Activated T-helper 1 cell treated with anti-CD3 and anti-CD28 coated beads, Interleukin-12 subunit alpha, Interleukin-12 subunit beta, Interleukin-2, Interleukin-4 antibody, amounts not matched to agents 30 ng/mL and 10 ng/mL and 1 ng/mL, durations not matched to agents 14 hours and 24 hours and 36 hours (primary cell): ENCODE results near the gene TAF7. TPM values are rescaled to one million over a fixed set of nuclear protein-coding genes. Genes with fewer than 3 reads are reported as not detected.
"Not testable (repeated sequence)": the region's sequence is repeated elsewhere in the genome, so short reads cannot be mapped to it uniquely, and the experiment has no call there.

Experiments used
- DNase-seq: peaks from one replicate; pipeline ENCODE4 v3.0.0; 2021; ENCODE audit warnings: low spot score
- H3K27ac Mint-ChIP-seq: one replicate; pipeline ENCODE4 v1.8.0; 2021; ENCODE audit warnings: mild to moderate bottlenecking, mixed read lengths
- H3K27me3 Mint-ChIP-seq: one replicate; pipeline ENCODE4 v1.8.0; 2022; ENCODE audit warnings: mild to moderate bottlenecking, moderate library complexity, mixed read lengths; ENCODE audit not compliant: insufficient read depth
- H3K36me3 Mint-ChIP-seq: one replicate; pipeline ENCODE4 v1.8.0; 2021; ENCODE audit warnings: low read depth, mixed read lengths
- H3K4me1 Mint-ChIP-seq: one replicate; pipeline ENCODE4 v1.8.0; 2021; ENCODE audit warnings: low read depth, mixed read lengths
- H3K4me3 Mint-ChIP-seq: one replicate; pipeline ENCODE4 v1.8.0; 2021; ENCODE audit warnings: mild to moderate bottlenecking, moderate library complexity, mixed read lengths
- H3K9me3 Mint-ChIP-seq: one replicate; pipeline ENCODE4 v1.8.0; 2021; ENCODE audit warnings: mixed read lengths
- intact Hi-C: fragments of 100-400 bp; cut with micrococcal nuclease; formaldehyde crosslinking; loops from one replicate; pipeline ENCODE4 v1.15.1; 2024
- total RNA-seq: library from RNA; stranded (reverse); gene quantifications from 2 replicates; pipeline ENCODE4 v1.2.3, GENCODE V29; 2022

The TAF7 gene
- total RNA-seq, 1 donor from 2014 or later: 73.7 TPM

GRCh38 chr5:141326088-141326854 is 5.7 kb upstream of the TAF7 start:
- Mint-ChIP-seq H3K27me3 (peaks cover 12% of the 10 kb centered on the region), H3K27ac (peak overlapping the region; percentile 83), H3K4me1 (peaks cover 16% of the 10 kb centered on the region), H3K4me3 (peak overlapping the region; percentile 98), H3K36me3 (peaks cover 10% of the 10 kb centered on the region), H3K9me3 (peaks cover 18% of the 10 kb centered on the region)
- intact Hi-C loops: loop anchor here (1.0 to 10.0 kb wide), 5 partner anchors 87 to 1211 kb away; partner anchors contain the start of genes PCDHGA10 and PURA
- peak; percentile 59 for DNase-seq

- Mint-ChIP-seq H3K9me3 (peaks cover 47% of the 10 kb centered on the region), H3K36me3 (peaks cover 41% of the 10 kb centered on the region), H3K4me3 (peak overlapping the region; percentile 51), H3K27ac (no peak overlapping the region), H3K4me1 (peaks cover 42% of the 10 kb centered on the region), H3K27me3 (no peaks in the 10 kb centered on the region)
- no peak for DNase-seq
- intact Hi-C loops: loop anchor here (5.0 to 10.0 kb wide), 2 partner anchors 315 to 1207 kb away; partner anchors contain the start of genes HDAC3, PURA and RELL2
Observed at GRCh38 chr5:141322261-141322660, 1.7 kb upstream of the TAF7 start.

- intact Hi-C loops: loop anchor here (1.0 to 10.0 kb wide), 6 partner anchors 61 to 1205 kb away; partner anchors contain the start of genes ANKHD1, HDAC3, PURA and RELL2
- DNase-seq: no peak
- Mint-ChIP-seq H3K4me1 (peaks cover 31% of the 10 kb centered on the region), H3K27me3 (no peaks in the 10 kb centered on the region), H3K4me3 (peak overlapping the region; percentile 94), H3K9me3 (peaks cover 58% of the 10 kb centered on the region), H3K27ac (peak overlapping the region; percentile 98), H3K36me3 (peaks cover 48% of the 10 kb centered on the region)
Observed at GRCh38 chr5:141319699-141320098, 885 bp downstream of the TAF7 start.

GRCh38 chr5:141319202-141319601 is 1.4 kb downstream of the TAF7 start:
- no peak for DNase-seq
- H3K4me3 Mint-ChIP-seq: peak overlapping the region; percentile 94
- H3K27me3 Mint-ChIP-seq: no peaks in the 10 kb centered on the region
- H3K36me3 Mint-ChIP-seq: peaks cover 50% of the 10 kb centered on the region
- peaks cover 31% of the 10 kb centered on the region for H3K4me1 Mint-ChIP-seq
- peaks cover 63% of the 10 kb centered on the region for H3K9me3 Mint-ChIP-seq
- intact Hi-C loops: no loop called here
- H3K27ac Mint-ChIP-seq: no peak overlapping the region

- H3K27me3 Mint-ChIP-seq, H3K27ac Mint-ChIP-seq, intact Hi-C loops, DNase-seq, H3K4me3 Mint-ChIP-seq: not testable (repeated sequence)
- H3K4me1 Mint-ChIP-seq: peaks cover 31% of the 10 kb centered on the region
- peaks cover 72% of the 10 kb centered on the region for H3K9me3 Mint-ChIP-seq
- peaks cover 52% of the 10 kb centered on the region for H3K36me3 Mint-ChIP-seq
Observed at GRCh38 chr5:141316963-141317362, 3.6 kb downstream of the TAF7 start.

- Mint-ChIP-seq H3K4me3 (no peak overlapping the region), H3K27me3 (no peaks in the 10 kb centered on the region), H3K4me1 (peaks cover 7% of the 10 kb centered on the region), H3K36me3 (peaks cover 27% of the 10 kb centered on the region), H3K27ac (no peak overlapping the region), H3K9me3 (peaks cover 70% of the 10 kb centered on the region)
- intact Hi-C loops: no loop called here
- no peak for DNase-seq
Observed at GRCh38 chr5:141313711-141314110, 6.9 kb downstream of the TAF7 start.

GRCh38 chr5:141306630-141307029 is 14.0 kb downstream of the TAF7 start:
- H3K27me3 Mint-ChIP-seq: no peaks in the 10 kb centered on the region
- no peak for DNase-seq
- no peak overlapping the region for H3K27ac Mint-ChIP-seq
- no peaks in the 10 kb centered on the region for H3K4me1 Mint-ChIP-seq
- peaks cover 73% of the 10 kb centered on the region for H3K9me3 Mint-ChIP-seq
- no peak overlapping the region for H3K4me3 Mint-ChIP-seq
- peaks cover 1% of the 10 kb centered on the region for H3K36me3 Mint-ChIP-seq
- intact Hi-C loops: no loop called here

- Mint-ChIP-seq H3K36me3 (peaks cover 1% of the 10 kb centered on the region), H3K27ac (no peak within 1 kb of the TSS), H3K9me3 (peaks cover 71% of the 10 kb centered on the region), H3K4me1 (no peaks in the 10 kb centered on the region), H3K27me3 (no peaks in the 10 kb centered on the region), H3K4me3 (no peak within 1 kb of the TSS)
- DNase-seq: no peak
- intact Hi-C loops: no loop called here
Observed at GRCh38 chr5:141303756-141304155, 16.8 kb downstream of the TAF7 start, which contains the start of gene SLC25A2. SLC25A2 (minus strand) TSS chr5:141304049; CDS start chr5:141303865, 184 bp downstream.

- H3K36me3 Mint-ChIP-seq: peaks cover 2% of the 10 kb centered on the region
- peaks cover 71% of the 10 kb centered on the region for H3K9me3 Mint-ChIP-seq
- H3K4me1 Mint-ChIP-seq: no peaks in the 10 kb centered on the region
- no peak for DNase-seq
- no peak overlapping the region for H3K4me3 Mint-ChIP-seq
- no peaks in the 10 kb centered on the region for H3K27me3 Mint-ChIP-seq
- intact Hi-C loops: no loop called here
- no peak overlapping the region for H3K27ac Mint-ChIP-seq
Observed at GRCh38 chr5:141298376-141298775, 22.2 kb downstream of the TAF7 start.

- Mint-ChIP-seq H3K27me3 (no peaks in the 10 kb centered on the region), H3K36me3 (no peaks in the 10 kb centered on the region), H3K27ac (no peak overlapping the region), H3K4me1 (no peaks in the 10 kb centered on the region), H3K9me3 (peaks cover 59% of the 10 kb centered on the region), H3K4me3 (no peak overlapping the region)
- intact Hi-C loops: no loop called here
- DNase-seq: no peak
Observed at GRCh38 chr5:141272906-141273305, 47.7 kb downstream of the TAF7 start.

GRCh38 chr5:141269195-141269594 is 51.4 kb downstream of the TAF7 start:
- intact Hi-C loops: no loop called here
- DNase-seq: no peak
- Mint-ChIP-seq H3K9me3 (peaks cover 74% of the 10 kb centered on the region), H3K27ac (no peak overlapping the region), H3K27me3 (no peaks in the 10 kb centered on the region), H3K4me1 (no peaks in the 10 kb centered on the region), H3K4me3 (no peak overlapping the region), H3K36me3 (no peaks in the 10 kb centered on the region)
